ENCODE data around the gene MACROD2.

DNA sequence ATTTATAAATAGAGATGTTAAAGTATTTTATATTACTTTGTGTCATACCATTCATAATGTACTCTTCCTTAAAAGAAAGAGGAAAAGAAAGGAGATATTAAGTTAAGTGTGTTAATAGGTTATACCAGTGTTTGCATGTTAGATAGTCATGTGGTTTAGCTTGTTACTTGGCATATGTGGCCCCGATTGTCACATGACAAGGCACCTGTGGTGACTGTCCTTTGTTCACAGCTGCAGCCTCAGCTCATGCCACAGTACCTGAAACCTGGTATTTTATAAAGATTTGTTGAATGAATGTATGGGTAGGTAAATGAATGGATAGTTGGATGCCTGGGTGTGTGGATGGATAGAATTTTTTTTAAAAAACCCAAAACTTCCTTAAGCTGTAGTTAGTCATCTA lies 648.2 kb downstream of the MACROD2 start:
- TF ChIP-seq CTCF (IDR thresholded peaks at IDR 0.05): no peak
- TF ChIP-seq POLR2A (IDR thresholded peaks at IDR 0.05): no peak

Measured in ovary (tissue), 3 donors.